ENCODE results near the gene APOA1.

GRCh38 chr11:116838321-116839084 is 1.1 kb upstream of the APOA1 start:
- TF ChIP-seq CTCF (IDR thresholded peaks at IDR 0.05) (no peak), POLR2A (IDR thresholded peaks at IDR 0.05) (no peak)
